MM.1S (cell line): Measurements from ENCODE around the gene HRAS.
A peak's percentile ranks its signal among the peaks of the same experiment; 100 is the strongest.

ENCODE experiments used
- DNase-seq: peaks from one replicate; pipeline ENCODE4 v3.0.0-alpha.2; 2015
- H2AFZ ChIP-seq: fragments of 300-600 bp; sonication (generic); 2 replicates; pipeline ENCODE4 v1.6.0; 2016; ENCODE audit warnings: antibody characterized with exemption, low read length
- H3F3A ChIP-seq: fragments of 300-600 bp; sonication (generic); 2 replicates; pipeline ENCODE4 v1.6.1; 2016; ENCODE audit warnings: mild to moderate bottlenecking, antibody characterized with exemption, low read length, moderate library complexity, mixed read lengths; ENCODE audit not compliant: insufficient read depth
- H3K27ac ChIP-seq: fragments of 300-600 bp; sonication (generic); 2 replicates; pipeline ENCODE4 v1.5.1; 2016; ENCODE audit warnings: mild to moderate bottlenecking, low read length
- H3K27me3 ChIP-seq: fragments of 300-600 bp; sonication (generic); replicated peaks from 2 replicates; pipeline ENCODE4 v1.6.0; 2016; ENCODE audit warnings: low read length; ENCODE audit not compliant: insufficient read depth
- H3K36me3 ChIP-seq: fragments of 300-600 bp; sonication (generic); replicated peaks from 2 replicates; pipeline ENCODE4 v1.6.1; 2016; ENCODE audit warnings: mild to moderate bottlenecking, low read length, mixed read lengths; ENCODE audit not compliant: insufficient read depth
- H3K4me1 ChIP-seq: fragments of 300-600 bp; sonication (generic); 2 replicates; pipeline ENCODE4 v1.6.1; 2016; ENCODE audit warnings: low read length, mixed read lengths
- H3K4me2 ChIP-seq: fragments of 300-600 bp; sonication (generic); 2 replicates; pipeline ENCODE4 v1.6.0; 2016; ENCODE audit warnings: low read depth, low read length
- H3K4me3 ChIP-seq: fragments of 300-600 bp; sonication (generic); 2 replicates; pipeline ENCODE4 v1.5.1; 2016; ENCODE audit warnings: low read length, mixed read lengths
- H3K79me2 ChIP-seq: fragments of 300-600 bp; sonication (generic); 2 replicates; pipeline ENCODE4 v1.6.1; 2016; ENCODE audit warnings: mixed run types, low read length, mixed read lengths
- H3K9ac ChIP-seq: fragments of 300-600 bp; sonication (generic); 2 replicates; pipeline ENCODE4 v1.6.1; 2016; ENCODE audit warnings: low read length, mixed read lengths
- H3K9me2 ChIP-seq: fragments of 300-600 bp; sonication (generic); replicated peaks from 2 replicates; pipeline ENCODE4 v1.6.1; 2016; ENCODE audit warnings: mild to moderate bottlenecking, low read length, mixed read lengths; ENCODE audit not compliant: insufficient read depth
- H3K9me3 ChIP-seq: fragments of 300-600 bp; sonication (generic); replicated peaks from 2 replicates; pipeline ENCODE4 v1.6.1; 2016; ENCODE audit warnings: mild to moderate bottlenecking, low read length, mixed read lengths; ENCODE audit not compliant: insufficient read depth
- H4K20me1 ChIP-seq: fragments of 300-600 bp; sonication (generic); 2 replicates; pipeline ENCODE4 v1.6.1; 2016; ENCODE audit warnings: mild to moderate bottlenecking, low read length, moderate library complexity, mixed read lengths; ENCODE audit not compliant: insufficient read depth
- EZH2 ChIP-seq: fragments of 300-600 bp; sonication (generic); optimal IDR thresholded peaks from 2 replicates; pipeline ENCODE3; 2017; ENCODE audit warnings: low read depth, mild to moderate bottlenecking, antibody characterized with exemption, low read length, mixed read lengths
- EZH2phosphoT487 ChIP-seq: fragments of 300-600 bp; sonication (generic); IDR thresholded peaks from 2 replicates; pipeline ENCODE4 v1.6.1; 2018; ENCODE audit warnings: antibody characterized with exemption, low read length
- TF ChIP-seq, protein P1 (sequence below): fragments of 300-600 bp; sonication (generic); IDR thresholded peaks from 2 replicates; pipeline ENCODE4 v1.5.1; 2016; ENCODE audit warnings: antibody characterized with exemption, low read length, mixed read lengths

HRAS gene

DNA sequence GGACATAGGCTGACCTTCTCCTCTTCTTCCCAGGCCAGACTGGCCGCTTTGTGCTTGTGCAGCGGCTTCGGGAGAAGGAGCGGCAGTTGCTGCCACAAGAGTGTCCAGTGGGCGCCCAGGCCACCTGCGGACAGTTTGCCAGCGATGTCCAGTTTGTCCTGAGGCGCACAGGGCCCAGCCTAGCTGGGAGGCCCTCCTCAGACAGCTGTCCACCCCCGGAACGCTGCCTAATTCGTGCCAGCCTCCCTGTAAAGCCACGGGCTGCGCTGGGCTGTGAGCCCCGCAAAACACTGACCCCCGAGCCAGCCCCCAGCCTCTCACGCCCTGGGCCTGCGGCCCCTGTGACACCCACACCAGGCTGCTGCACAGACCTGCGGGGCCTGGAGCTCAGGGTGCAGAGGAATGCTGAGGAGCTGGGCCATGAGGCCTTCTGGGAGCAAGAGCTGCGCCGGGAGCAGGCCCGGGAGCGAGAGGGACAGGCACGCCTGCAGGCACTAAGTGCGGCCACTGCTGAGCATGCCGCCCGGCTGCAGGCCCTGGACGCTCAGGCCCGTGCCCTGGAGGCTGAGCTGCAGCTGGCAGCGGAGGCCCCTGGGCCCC lies 26.8 kb upstream of the HRAS start:
- Histone ChIP-seq H3K36me3 (no peaks in the 10 kb centered on the region), H3K4me2 (peak overlapping the region; percentile 77; the same call in 1 of the 2 replicates), H3F3A (peaks cover 10% of the 10 kb centered on the region; the same call in 1 of the 2 replicates), H3K4me3 (peak overlapping the region; percentile 77), H3K9ac (0 out of 2 replicates have a peak overlapping the region, but pooled peaks have one; percentile 57), H4K20me1 (no peaks in the 10 kb centered on the region), H2AFZ (no peak overlapping the region), H3K27ac (no peak overlapping the region), H3K9me2 (no peaks in the 10 kb centered on the region), H3K9me3 (no peaks in the 10 kb centered on the region), H3K27me3 (peaks cover 9% of the 10 kb centered on the region; the same call in 1 of the 2 replicates), H3K4me1 (peaks cover 6% of the 10 kb centered on the region), H3K79me2 (peaks cover 15% of the 10 kb centered on the region)
- DNase-seq: no peak
- TF ChIP-seq, protein P1, sequence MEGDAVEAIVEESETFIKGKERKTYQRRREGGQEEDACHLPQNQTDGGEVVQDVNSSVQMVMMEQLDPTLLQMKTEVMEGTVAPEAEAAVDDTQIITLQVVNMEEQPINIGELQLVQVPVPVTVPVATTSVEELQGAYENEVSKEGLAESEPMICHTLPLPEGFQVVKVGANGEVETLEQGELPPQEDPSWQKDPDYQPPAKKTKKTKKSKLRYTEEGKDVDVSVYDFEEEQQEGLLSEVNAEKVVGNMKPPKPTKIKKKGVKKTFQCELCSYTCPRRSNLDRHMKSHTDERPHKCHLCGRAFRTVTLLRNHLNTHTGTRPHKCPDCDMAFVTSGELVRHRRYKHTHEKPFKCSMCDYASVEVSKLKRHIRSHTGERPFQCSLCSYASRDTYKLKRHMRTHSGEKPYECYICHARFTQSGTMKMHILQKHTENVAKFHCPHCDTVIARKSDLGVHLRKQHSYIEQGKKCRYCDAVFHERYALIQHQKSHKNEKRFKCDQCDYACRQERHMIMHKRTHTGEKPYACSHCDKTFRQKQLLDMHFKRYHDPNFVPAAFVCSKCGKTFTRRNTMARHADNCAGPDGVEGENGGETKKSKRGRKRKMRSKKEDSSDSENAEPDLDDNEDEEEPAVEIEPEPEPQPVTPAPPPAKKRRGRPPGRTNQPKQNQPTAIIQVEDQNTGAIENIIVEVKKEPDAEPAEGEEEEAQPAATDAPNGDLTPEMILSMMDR: no peak
- no peak for TF ChIP-seq EZH2phosphoT487
- TF ChIP-seq EZH2: no peak

DNA sequence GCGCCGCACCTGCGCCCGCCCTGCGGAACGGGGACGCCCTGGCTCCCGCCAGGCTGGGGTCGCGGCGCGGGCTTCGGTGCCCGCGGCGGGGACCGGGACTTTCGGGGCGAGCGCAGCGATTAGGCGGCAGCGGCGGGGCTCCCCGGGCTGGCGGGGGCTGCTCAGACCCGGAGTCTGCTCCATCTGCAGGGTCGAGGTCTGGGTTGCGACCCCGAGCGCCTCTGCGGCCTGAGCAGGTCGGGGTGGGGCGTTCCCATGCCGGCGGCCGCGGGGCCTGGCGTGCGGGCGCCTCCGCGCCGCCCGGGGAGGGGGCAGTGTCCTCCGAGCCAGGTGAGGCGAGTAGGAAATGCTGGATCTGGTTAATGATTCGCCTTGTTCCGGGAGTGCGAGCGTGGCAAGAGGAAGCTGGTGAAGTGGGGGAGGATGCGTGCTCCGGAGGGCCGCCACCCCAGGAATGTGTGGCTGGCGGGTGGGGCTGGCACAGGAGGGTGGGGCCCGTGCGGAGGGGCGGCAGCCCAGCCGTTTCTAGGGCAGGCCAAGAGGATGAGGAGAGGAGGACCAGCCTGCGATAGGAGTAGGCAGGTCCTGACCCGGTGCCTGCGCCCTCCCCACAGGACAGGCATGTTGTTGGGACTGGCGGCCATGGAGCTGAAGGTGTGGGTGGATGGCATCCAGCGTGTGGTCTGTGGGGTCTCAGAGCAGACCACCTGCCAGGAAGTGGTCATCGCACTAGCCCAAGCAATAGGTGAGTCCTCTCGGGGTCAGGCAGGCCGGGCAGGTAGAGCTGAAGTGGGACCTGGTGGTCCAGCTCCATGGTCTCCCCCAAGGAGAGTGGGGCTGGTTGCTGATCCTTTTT lies 26.0 kb upstream of the HRAS start:
- Histone ChIP-seq H3K4me1 (peaks cover 6% of the 10 kb centered on the region), H3K9me3 (no peaks in the 10 kb centered on the region), H2AFZ (peak overlapping the region; percentile 59; the same call in 1 of the 2 replicates), H3F3A (peaks cover 6% of the 10 kb centered on the region; the same call in 1 of the 2 replicates), H3K4me2 (peak overlapping the region; percentile 77), H3K79me2 (peaks cover 15% of the 10 kb centered on the region), H3K9ac (peak overlapping the region; percentile 57; the same call in 1 of the 2 replicates), H4K20me1 (no peaks in the 10 kb centered on the region), H3K27me3 (peaks cover 17% of the 10 kb centered on the region), H3K9me2 (no peaks in the 10 kb centered on the region), H3K36me3 (no peaks in the 10 kb centered on the region), H3K4me3 (peak overlapping the region; percentile 77), H3K27ac (no peak overlapping the region)
- peak; percentile 17 for DNase-seq
- TF ChIP-seq EZH2 (no peak), EZH2phosphoT487 (no peak)
- TF ChIP-seq, protein P1: no peak

DNA sequence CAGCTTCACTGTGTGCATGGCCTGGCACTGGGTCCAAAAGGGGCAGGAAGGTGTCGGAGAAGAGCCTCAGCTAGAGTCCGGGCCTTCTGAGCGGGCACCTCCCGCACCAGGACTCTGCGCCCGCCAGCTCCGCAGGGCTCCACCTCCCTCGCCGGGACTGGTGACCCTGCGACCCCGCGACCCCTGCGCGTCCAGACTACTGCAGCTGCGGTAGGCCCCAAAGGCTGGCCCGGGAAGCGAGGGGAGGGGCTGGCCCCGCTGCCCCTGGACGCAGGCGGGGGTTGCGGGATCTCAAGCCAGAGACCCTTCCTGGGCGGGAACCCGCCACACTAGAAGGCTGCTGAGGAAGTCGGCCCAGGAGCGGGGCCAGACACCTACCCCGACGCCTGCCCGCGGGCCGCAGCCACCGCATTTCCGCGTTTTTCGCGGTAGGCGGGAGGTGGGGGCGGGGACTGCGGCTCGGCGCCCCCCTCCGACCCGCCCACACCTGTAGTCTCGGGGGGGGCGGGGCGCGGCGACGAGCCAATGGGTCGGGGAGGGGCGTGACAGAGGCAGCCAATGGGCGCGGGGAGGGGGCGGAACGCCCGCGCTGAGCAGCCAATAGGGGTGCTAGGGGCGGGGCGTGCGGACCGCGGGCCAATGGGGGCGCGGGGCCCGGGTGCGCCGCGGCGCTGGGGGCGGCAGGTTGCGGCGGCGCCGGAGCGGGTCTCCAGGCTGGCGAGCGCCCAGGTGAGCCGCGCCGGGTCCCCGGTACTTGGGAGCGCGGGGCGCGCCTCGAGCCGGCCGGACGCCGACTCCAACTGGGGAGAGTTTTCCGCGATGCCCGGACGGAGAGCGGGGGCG lies 25.1 kb upstream of the HRAS start, which contains the start of the genes LMNTD2 and RASSF7:
Gene LMNTD2 (minus strand): TSS at position 434 of the 843 bp plus-strand sequence. CDS start 22 bp downstream, at position 412.
Gene RASSF7 (plus strand): TSS at position 666 of the 843 bp plus-strand sequence. CDS start 799 bp downstream, outside the sequence.
- H3K9me3 ChIP-seq: no peaks in the 10 kb centered on the region
- peak within 1 kb of the TSS; percentile 78 for H3K9ac ChIP-seq
- peak within 1 kb of the TSS; percentile 84 for H3K4me3 ChIP-seq
- TF ChIP-seq EZH2: no peak
- TF ChIP-seq, protein P1: no peak
- no peak for TF ChIP-seq EZH2phosphoT487
- peak within 1 kb of the TSS; percentile 15; the same call in 1 of the 2 replicates for H3K27ac ChIP-seq
- peaks cover 6% of the 10 kb centered on the region for H3K4me1 ChIP-seq
- H3K9me2 ChIP-seq: no peaks in the 10 kb centered on the region
- peaks cover 15% of the 10 kb centered on the region for H3K79me2 ChIP-seq
- DNase-seq: peak; percentile 94
- no peaks in the 10 kb centered on the region for H3K36me3 ChIP-seq
- peaks cover 24% of the 10 kb centered on the region for H3K27me3 ChIP-seq
- H4K20me1 ChIP-seq: no peaks in the 10 kb centered on the region
- H2AFZ ChIP-seq: peak within 1 kb of the TSS; percentile 71
- H3K4me2 ChIP-seq: peak within 1 kb of the TSS; percentile 98
- 0 out of 2 replicates have a peak, but pooled peaks cover under 1% of the 10 kb centered on the region for H3F3A ChIP-seq
